Measurements from ENCODE around the gene SHQ1. TPM values are rescaled to one million over a fixed set of nuclear protein-coding genes. Genes with fewer than 3 reads are reported as not detected.

Gene SHQ1
- total RNA-seq, 1 experiment from 2014 or later = 10.6 TPM

GRCh38 chr3:72768481-72768880 is 79.8 kb downstream of the SHQ1 start:
- in situ Hi-C loops (cut with HindIII; ENCODE audit: low pct_unique_long_range_greater_than_20kb, low sequenced_read_pairs) = no loop called here
- no peak for DNase-seq (ENCODE audit: low read depth)

GRCh38 chr3:72768006-72768441 is 80.2 kb downstream of the SHQ1 start:
- DNase-seq (ENCODE audit: low read depth) = no peak

GRCh38 chr3:72766866-72767265 is 81.4 kb downstream of the SHQ1 start:
- in situ Hi-C loops (cut with HindIII; ENCODE audit: low pct_unique_long_range_greater_than_20kb, low sequenced_read_pairs) = no loop called here
- DNase-seq (ENCODE audit: low read depth) = no peak

More at GRCh38 chr3:72768006-72768441, 80.2 kb downstream of the SHQ1 start:
- in situ Hi-C loops (cut with HindIII; ENCODE audit: low pct_unique_long_range_greater_than_20kb, low sequenced_read_pairs) = no loop called here

GRCh38 chr3:72763751-72764440 is 84.3 kb downstream of the SHQ1 start:
- no peak for DNase-seq (ENCODE audit: low read depth)
- in situ Hi-C loops (cut with HindIII; ENCODE audit: low pct_unique_long_range_greater_than_20kb, low sequenced_read_pairs) = no loop called here

- DNase-seq (ENCODE audit: low read depth) = no peak
- in situ Hi-C loops (cut with HindIII; ENCODE audit: low pct_unique_long_range_greater_than_20kb, low sequenced_read_pairs) = no loop called here
These were observed 86.8 kb downstream of the SHQ1 start for GRCh38 chr3:72761410-72761809.

- DNase-seq (ENCODE audit: low read depth) = no peak
- in situ Hi-C loops (cut with HindIII; ENCODE audit: low pct_unique_long_range_greater_than_20kb, low sequenced_read_pairs) = no loop called here
These were observed 88.0 kb downstream of the SHQ1 start for GRCh38 chr3:72760225-72760624.

GRCh38 chr3:72756900-72757299 is 91.3 kb downstream of the SHQ1 start:
- no peak for DNase-seq (ENCODE audit: low read depth)
- in situ Hi-C loops (cut with HindIII; ENCODE audit: low pct_unique_long_range_greater_than_20kb, low sequenced_read_pairs) = no loop called here

- in situ Hi-C loops (cut with HindIII; ENCODE audit: low pct_unique_long_range_greater_than_20kb, low sequenced_read_pairs) = no loop called here
- DNase-seq (ENCODE audit: low read depth) = no peak
These were observed 93.7 kb downstream of the SHQ1 start for GRCh38 chr3:72754582-72754981.

- DNase-seq (ENCODE audit: low read depth) = peak; percentile 60
- in situ Hi-C loops (cut with HindIII; ENCODE audit: low pct_unique_long_range_greater_than_20kb, low sequenced_read_pairs) = no loop called here
These were observed 94.8 kb downstream of the SHQ1 start for GRCh38 chr3:72753495-72753894.

- in situ Hi-C loops (cut with HindIII; ENCODE audit: low pct_unique_long_range_greater_than_20kb, low sequenced_read_pairs) = no loop called here
These were observed 97.8 kb downstream of the SHQ1 start for GRCh38 chr3:72750405-72750965.

GRCh38 chr3:72748659-72749058 is 99.6 kb downstream of the SHQ1 start:
- in situ Hi-C loops (cut with HindIII; ENCODE audit: low pct_unique_long_range_greater_than_20kb, low sequenced_read_pairs) = no loop called here
- no peak for DNase-seq (ENCODE audit: low read depth)

More at GRCh38 chr3:72750405-72750965, 97.8 kb downstream of the SHQ1 start:
- no peak for DNase-seq (ENCODE audit: low read depth)

- in situ Hi-C loops (cut with HindIII; ENCODE audit: low pct_unique_long_range_greater_than_20kb, low sequenced_read_pairs) = no loop called here
- no peak for DNase-seq (ENCODE audit: low read depth)
These were observed 101.5 kb downstream of the SHQ1 start for GRCh38 chr3:72746430-72747411.

- peak; percentile 24 for DNase-seq (ENCODE audit: low read depth)
- in situ Hi-C loops (cut with HindIII; ENCODE audit: low pct_unique_long_range_greater_than_20kb, low sequenced_read_pairs) = no loop called here
These were observed 102.9 kb downstream of the SHQ1 start for GRCh38 chr3:72745146-72745999.

GRCh38 chr3:72744330-72744729 is 103.9 kb downstream of the SHQ1 start:
- in situ Hi-C loops (cut with HindIII; ENCODE audit: low pct_unique_long_range_greater_than_20kb, low sequenced_read_pairs) = no loop called here
- DNase-seq (ENCODE audit: low read depth) = no peak

GRCh38 chr3:72739531-72740466 is 108.4 kb downstream of the SHQ1 start:
- in situ Hi-C loops (cut with HindIII; ENCODE audit: low pct_unique_long_range_greater_than_20kb, low sequenced_read_pairs) = no loop called here
- peak; percentile 79 for DNase-seq (ENCODE audit: low read depth)

- no peak for DNase-seq (ENCODE audit: low read depth)
- in situ Hi-C loops (cut with HindIII; ENCODE audit: low pct_unique_long_range_greater_than_20kb, low sequenced_read_pairs) = no loop called here
These were observed 109.3 kb downstream of the SHQ1 start for GRCh38 chr3:72738752-72739530.

Measured in Caki2 (cell line).